ENCODE results near the gene DDX52. TPM values are rescaled to one million over a fixed set of nuclear protein-coding genes. Genes with fewer than 3 reads are reported as not detected.
A peak's percentile ranks its signal among the peaks of the same experiment; 100 is the strongest.

Gene DDX52
- total and polyA plus RNA-seq, 2 of the 13 experiments (the other 11 are each of a cell fraction or from before 2014, with no cell fraction given) = 8.9 to 36.1 TPM

- Histone ChIP-seq H4K20me1 (ENCODE audit: insufficient read depth, low read length) (no peaks in the 10 kb centered on the region; the same call in 1 of the 2 replicates), H3K27me3 (ENCODE audit: control insufficient read depth in 1 of 2, insufficient read depth in 2 of 2, low read length in 2 of 2) (no peaks in the 10 kb centered on the region), H3K36me3 (replicated peaks in 1 of 2; ENCODE audit: control insufficient read depth in 1 of 2, insufficient read depth in 2 of 2, low read length in 2 of 2) (peaks cover 7 to 61% of the 10 kb centered on the region in 2 experiments), H3K9me3 (ENCODE audit: low read length) (no peaks in the 10 kb centered on the region), H3K27ac (ENCODE audit: extremely low read length, insufficient read depth, low read length) (no peak overlapping the region), H3K4me3 (replicated peaks in 1 of 3; ENCODE audit: insufficient read depth in 1 of 3, low read depth in 2 of 3, low read length in 3 of 3) (no peak overlapping the region), H3K79me2 (ENCODE audit: insufficient read depth, low read length) (no peaks in the 10 kb centered on the region), H3K4me2 (ENCODE audit: low read depth, low read length) (no peak overlapping the region), H3K9ac (ENCODE audit: insufficient read depth, low read depth, low read length) (no peak overlapping the region), H3K4me1 (ENCODE audit: insufficient read depth, low read length) (no peaks in the 10 kb centered on the region), H2AFZ (ENCODE audit: low read length) (no peak overlapping the region)
- in situ Hi-C loops (cut with HindIII; ENCODE audit: extremely low pct_ligation_motif_present, low pct_unique_long_range_greater_than_20kb) (no loop called here), intact Hi-C loops (cut with micrococcal nuclease; ENCODE audit: unreplicated experiment) (no loop called here)
- FAIRE-seq (no peak), DNase-seq (ENCODE audit: low spot score) (no peak), ATAC-seq (no peak)
- no TSS peak for BruUV-seq (replicated peaks)
- POLR2A ChIA-PET = no interaction called here
- WGBS (ENCODE audit: low lambda C conversion rate) = 88% methylated on average over 4 of the region's 4 CpGs
- TF ChIP-seq ZSCAN22 (CRISPR knock-in tag; IDR thresholded peaks at IDR 0.05) = no peak
- TF ChIP-seq MAFF (IDR thresholded peaks at IDR 0.05; ENCODE audit: low read depth, low read length) = peak; percentile 85
- TF ChIP-seq MAFK (conservative IDR thresholded peaks at IDR 0.05 in 1 of 2, IDR thresholded peaks at IDR 0.05 in 1 of 2; ENCODE audit: low read length in 2 of 2) = peak; percentile 77 to 93
- TF ChIP-seq SMC3 (IDR thresholded peaks at IDR 0.05; ENCODE audit: low read length) = no peak
- no peak for TF ChIP-seq ZGPAT (CRISPR knock-in tag; IDR thresholded peaks at IDR 0.05)
- CTCF ChIA-PET (ENCODE audit: low intra/inter-chr PET ratio, low total read pairs) = no interaction called here
Measured at GRCh38 chr17:37567538-37567937, 75.7 kb downstream of the DDX52 start.

GRCh38 chr17:37567137-37567536 lies 76.1 kb downstream of the DDX52 start:
- intact Hi-C loops (cut with micrococcal nuclease; ENCODE audit: unreplicated experiment) (no loop called here), in situ Hi-C loops (cut with HindIII; ENCODE audit: extremely low pct_ligation_motif_present, low pct_unique_long_range_greater_than_20kb) (no loop called here)
- Histone ChIP-seq H3K9me3 (ENCODE audit: low read length) (no peaks in the 10 kb centered on the region), H3K36me3 (replicated peaks in 1 of 2; ENCODE audit: control insufficient read depth in 1 of 2, insufficient read depth in 2 of 2, low read length in 2 of 2) (peaks cover 7 to 59% of the 10 kb centered on the region in 2 experiments), H2AFZ (ENCODE audit: low read length) (no peak overlapping the region), H3K79me2 (ENCODE audit: insufficient read depth, low read length) (no peaks in the 10 kb centered on the region), H3K27ac (ENCODE audit: extremely low read length, insufficient read depth, low read length) (no peak overlapping the region), H4K20me1 (ENCODE audit: insufficient read depth, low read length) (no peaks in the 10 kb centered on the region; the same call in 1 of the 2 replicates), H3K27me3 (ENCODE audit: control insufficient read depth in 1 of 2, insufficient read depth in 2 of 2, low read length in 2 of 2) (no peaks in the 10 kb centered on the region), H3K4me1 (ENCODE audit: insufficient read depth, low read length) (no peaks in the 10 kb centered on the region), H3K4me3 (replicated peaks in 1 of 3; ENCODE audit: insufficient read depth in 1 of 3, low read depth in 2 of 3, low read length in 3 of 3) (no peak overlapping the region), H3K4me2 (ENCODE audit: low read depth, low read length) (no peak overlapping the region), H3K9ac (ENCODE audit: insufficient read depth, low read depth, low read length) (no peak overlapping the region)
- DNase-seq (ENCODE audit: low spot score) = no peak
- ATAC-seq = no peak
- WGBS (ENCODE audit: low lambda C conversion rate) = 95% methylated on average over 2 of the region's 2 CpGs
- CTCF ChIA-PET (ENCODE audit: low intra/inter-chr PET ratio, low total read pairs) = no interaction called here
- FAIRE-seq = no peak
- POLR2A ChIA-PET = no interaction called here
- TSS peak; percentile 15 for BruUV-seq (replicated peaks)
- TF ChIP-seq ZBTB1 (CRISPR knock-in tag; IDR thresholded peaks at IDR 0.05; ENCODE audit: borderline replicate concordance) (no peak), CENPX (CRISPR knock-in tag; IDR thresholded peaks at IDR 0.05) (no peak), ATF7 (IDR thresholded peaks at IDR 0.05) (peak; percentile 74), ATF7 (CRISPR knock-in tag; IDR thresholded peaks at IDR 0.05) (no peak), ZBTB43 (CRISPR knock-in tag; conservative IDR thresholded peaks at IDR 0.05) (no peak), SMC3 (IDR thresholded peaks at IDR 0.05; ENCODE audit: low read length) (no peak), MTERF4 (CRISPR knock-in tag; IDR thresholded peaks at IDR 0.05) (no peak), ZNF674 (CRISPR knock-in tag; IDR thresholded peaks at IDR 0.05; ENCODE audit: low read depth) (no peak), USF2 (IDR thresholded peaks at IDR 0.05; ENCODE audit: low read depth, low read length) (no peak), USF2 (CRISPR knock-in tag; IDR thresholded peaks at IDR 0.05; ENCODE audit: borderline replicate concordance) (no peak)

Measured in HepG2 (cell line).